ENCODE data around the gene LY6G6C. TPM values are rescaled to one million over a fixed set of nuclear protein-coding genes. Genes with fewer than 3 reads are reported as not detected.

The LY6G6C gene
- total and polyA plus RNA-seq, 2 of the 13 experiments (the other 11 are each of a cell fraction or from before 2014, with no cell fraction given): 0.15 TPM; not detected in 1

DNA sequence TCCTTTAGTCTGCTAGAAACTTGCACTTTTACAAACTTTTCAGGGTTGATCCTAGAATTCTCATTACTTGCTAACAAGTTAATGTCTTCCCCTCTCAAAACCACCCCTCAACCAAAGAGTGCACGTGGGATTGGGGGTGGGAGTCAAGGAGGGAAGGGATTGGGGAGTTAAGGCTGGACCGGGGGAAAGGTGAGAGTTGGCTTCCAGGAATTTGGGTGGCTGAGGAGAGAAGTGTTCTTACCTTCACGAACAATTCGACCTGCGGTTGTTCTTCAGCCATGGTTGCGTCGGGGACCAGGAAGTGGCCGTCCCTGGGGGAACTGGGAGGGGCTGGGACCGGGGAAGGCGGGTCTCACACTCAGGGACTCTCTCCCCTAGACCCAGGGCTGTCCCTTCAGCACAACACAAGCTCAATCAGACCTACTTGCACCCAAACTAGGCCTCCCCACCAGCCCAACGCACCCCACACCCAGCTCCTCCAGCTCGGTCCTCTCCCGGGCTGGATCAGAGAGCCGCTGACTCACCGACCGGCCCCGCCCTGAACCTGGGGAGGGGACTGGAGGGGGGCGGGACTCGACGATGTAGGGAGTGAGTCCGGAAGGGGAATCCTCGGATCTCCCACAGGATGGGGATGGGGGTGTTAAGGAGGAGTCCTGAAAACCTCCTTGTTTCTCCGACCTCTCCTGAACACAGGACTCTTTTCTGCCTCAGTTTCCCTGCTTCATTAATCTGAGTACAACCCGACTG lies 14.6 kb upstream of the LY6G6C start, which contains the start of gene CLIC1 (continued):
- no peak for TF ChIP-seq CHD2 (IDR thresholded peaks at IDR 0.05; ENCODE audit: low read depth, low read length)
- TF ChIP-seq ZNF710 (CRISPR knock-in tag; IDR thresholded peaks at IDR 0.05; ENCODE audit: borderline replicate concordance): 0 out of 2 replicates have a peak, but pooled peaks have one; percentile 15
- no peak; the same call in 1 of the 2 replicates for TF ChIP-seq ZNF556 (CRISPR knock-in tag; IDR thresholded peaks at IDR 0.05; ENCODE audit: borderline replicate concordance)
- no peak for TF ChIP-seq SRSF4 (IDR thresholded peaks at IDR 0.05; ENCODE audit: low read depth, low read length, poor library complexity, severe bottlenecking)
- TF ChIP-seq, protein P1, sequence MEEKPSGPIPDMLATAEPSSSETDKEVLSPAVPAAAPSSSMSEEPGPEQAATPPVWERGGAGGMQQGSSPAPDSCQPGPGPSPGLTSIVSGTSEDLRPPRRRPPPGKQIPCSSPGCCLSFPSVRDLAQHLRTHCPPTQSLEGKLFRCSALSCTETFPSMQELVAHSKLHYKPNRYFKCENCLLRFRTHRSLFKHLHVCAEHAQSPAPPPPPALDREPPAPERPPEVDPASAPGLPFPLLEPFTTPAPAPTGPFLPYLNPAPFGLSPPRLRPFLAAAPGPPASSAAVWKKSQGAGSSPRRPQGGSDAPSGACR (CRISPR knock-in tag; IDR thresholded peaks at IDR 0.05): peak; percentile 94
- TF ChIP-seq, protein P2, sequence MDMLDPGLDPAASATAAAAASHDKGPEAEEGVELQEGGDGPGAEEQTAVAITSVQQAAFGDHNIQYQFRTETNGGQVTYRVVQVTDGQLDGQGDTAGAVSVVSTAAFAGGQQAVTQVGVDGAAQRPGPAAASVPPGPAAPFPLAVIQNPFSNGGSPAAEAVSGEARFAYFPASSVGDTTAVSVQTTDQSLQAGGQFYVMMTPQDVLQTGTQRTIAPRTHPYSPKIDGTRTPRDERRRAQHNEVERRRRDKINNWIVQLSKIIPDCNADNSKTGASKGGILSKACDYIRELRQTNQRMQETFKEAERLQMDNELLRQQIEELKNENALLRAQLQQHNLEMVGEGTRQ (IDR thresholded peaks at IDR 0.05; ENCODE audit: low read depth, low read length): no peak
- TF ChIP-seq, protein P2 (CRISPR knock-in tag; IDR thresholded peaks at IDR 0.05; ENCODE audit: borderline replicate concordance): no peak
- no peak; the same call in 1 of the 2 replicates for TF ChIP-seq HDAC2 (CRISPR knock-in tag; IDR thresholded peaks at IDR 0.05)
- peak; percentile 66; the same call in 1 of the 2 replicates for TF ChIP-seq NFE2L1 (CRISPR knock-in tag; IDR thresholded peaks at IDR 0.05; ENCODE audit: borderline replicate concordance)
- TF ChIP-seq ZNF747 (CRISPR knock-in tag; IDR thresholded peaks at IDR 0.05; ENCODE audit: borderline replicate concordance): peak; percentile 40; the same call in 1 of the 2 replicates
- TF ChIP-seq ZBTB38 (CRISPR knock-in tag; IDR thresholded peaks at IDR 0.05): no peak
- TF ChIP-seq NFE2 (CRISPR knock-in tag; IDR thresholded peaks at IDR 0.05): no peak; the same call in none of the 2 replicates
- TF ChIP-seq ZNF382 (CRISPR knock-in tag; IDR thresholded peaks at IDR 0.05; ENCODE audit: borderline replicate concordance): no peak
- no peak for TF ChIP-seq AKAP8 (CRISPR knock-in tag; IDR thresholded peaks at IDR 0.05)
- no peak; the same call in 1 of the 2 replicates for TF ChIP-seq KMT2A (CRISPR knock-in tag; IDR thresholded peaks at IDR 0.05)
- peak; percentile 92 for TF ChIP-seq ZSCAN9 (CRISPR knock-in tag; IDR thresholded peaks at IDR 0.05; ENCODE audit: borderline replicate concordance)
- TF ChIP-seq, protein P3, sequence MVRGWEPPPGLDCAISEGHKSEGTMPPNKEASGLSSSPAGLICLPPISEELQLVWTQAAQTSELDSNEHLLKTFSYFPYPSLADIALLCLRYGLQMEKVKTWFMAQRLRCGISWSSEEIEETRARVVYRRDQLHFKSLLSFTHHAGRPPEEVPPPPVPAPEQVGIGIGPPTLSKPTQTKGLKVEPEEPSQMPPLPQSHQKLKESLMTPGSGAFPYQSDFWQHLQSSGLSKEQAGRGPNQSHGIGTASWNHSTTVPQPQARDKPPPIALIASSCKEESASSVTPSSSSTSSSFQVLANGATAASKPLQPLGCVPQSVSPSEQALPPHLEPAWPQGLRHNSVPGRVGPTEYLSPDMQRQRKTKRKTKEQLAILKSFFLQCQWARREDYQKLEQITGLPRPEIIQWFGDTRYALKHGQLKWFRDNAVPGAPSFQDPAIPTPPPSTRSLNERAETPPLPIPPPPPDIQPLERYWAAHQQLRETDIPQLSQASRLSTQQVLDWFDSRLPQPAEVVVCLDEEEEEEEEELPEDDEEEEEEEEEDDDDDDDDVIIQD (CRISPR knock-in tag; IDR thresholded peaks at IDR 0.05; ENCODE audit: low read depth): peak; percentile 82; the same call in 1 of the 2 replicates
- TF ChIP-seq ZSCAN12 (CRISPR knock-in tag; IDR thresholded peaks at IDR 0.05): no peak
- TF ChIP-seq ATF7-NPFF (CRISPR knock-in tag; IDR thresholded peaks at IDR 0.05; ENCODE audit: low read depth): peak; percentile 25; the same call in 1 of the 2 replicates
- TF ChIP-seq FOXJ3 (CRISPR knock-in tag; IDR thresholded peaks at IDR 0.05; ENCODE audit: borderline replicate concordance): no peak
- no peak for TF ChIP-seq CBX2 (IDR thresholded peaks at IDR 0.05; ENCODE audit: low read depth, low read length)
- no peak for TF ChIP-seq CBX2 (CRISPR knock-in tag; IDR thresholded peaks at IDR 0.05; ENCODE audit: low read depth)
- no peak for TF ChIP-seq ONECUT2 (CRISPR knock-in tag; IDR thresholded peaks at IDR 0.05)
- peak; percentile 48; the same call in 1 of the 2 replicates for TF ChIP-seq ZSCAN20 (CRISPR knock-in tag; IDR thresholded peaks at IDR 0.05; ENCODE audit: borderline replicate concordance)

Measured in HepG2 (cell line).